Tibial nerve (tissue), 4 donors: ENCODE measurements around the gene COMMD7. TPM values are rescaled to one million over a fixed set of nuclear protein-coding genes. Genes with fewer than 3 reads are reported as not detected.

Source experiments
- DNase-seq, 2 donors: peaks; one replicate each; pipeline ENCODE4 v3.0.0-alpha.2; 2019; ENCODE audit warnings: low spot score in 2 of 2
- H3K27ac ChIP-seq, 4 donors: fragments of 200-600 bp; sonication (generic) in 3 of 4; one replicate each; pipeline ENCODE4 v1.5.1; 2017 to 2019; ENCODE audit warnings: mild to moderate bottlenecking in 1 of 4
- H3K27me3 ChIP-seq, 2 donors: fragments of 200-600 bp; sonication (generic) in 1 of 2; one replicate each; pipeline versions ENCODE4 v1.5.1 to v1.6.0; 2017 to 2019
- H3K36me3 ChIP-seq, 3 donors: fragments of 200-600 bp; sonication (generic); one replicate each; pipeline ENCODE4 v1.5.1; 2018 to 2019
- H3K4me1 ChIP-seq, 4 donors: fragments of 200-600 bp; sonication (generic) in 3 of 4; one replicate each; pipeline ENCODE4 v1.5.1; 2017 to 2019
- H3K4me3 ChIP-seq, 4 donors: fragments of 200-600 bp; sonication (generic) in 3 of 4; one replicate each; pipeline ENCODE4 v1.5.1; 2017 to 2019; ENCODE audit warnings: mild to moderate bottlenecking in 1 of 4, moderate library complexity in 1 of 4
- H3K9me3 ChIP-seq, 4 donors: fragments of 200-600 bp; sonication (generic) in 3 of 4; one replicate each; pipeline ENCODE4 v1.5.1; 2017 to 2019
- CTCF ChIP-seq, 5 experiments: fragments of 200-600 bp in 3 of 5; fragments of 450-650 bp in 2 of 5; sonication (generic) in 3 of 5; IDR thresholded peaks; one replicate each; pipeline ENCODE4 v1.5.1; 2016 to 2019; ENCODE audit warnings: antibody characterized with exemption in 5 of 5, mild to moderate bottlenecking in 3 of 5, moderate library complexity in 2 of 5
- EP300 ChIP-seq, 2 donors: sonication (generic); formaldehyde crosslinking; IDR thresholded peaks; one replicate each; pipeline ENCODE4 v1.6.1; 2017; ENCODE audit warnings: antibody characterized with exemption in 2 of 2, mild to moderate bottlenecking in 1 of 2
- POLR2A ChIP-seq, 2 donors: fragments of 450-650 bp; IDR thresholded peaks; one replicate each; pipeline ENCODE4 v1.6.1; 2017; ENCODE audit warnings: antibody characterized with exemption in 2 of 2, mild to moderate bottlenecking in 2 of 2, moderate library complexity in 2 of 2
- whole genome bisulfite sequencing, 2 donors: methylation state at CpG; one replicate each; pipeline ENCODE4 v1.1.5; 2018; 5-methylcytosine and 5-hydroxymethylcytosine counted together
- total RNA-seq, 4 donors: library from RNA; depleted of rRNA; stranded (reverse); fragments of >200 nt; gene quantifications; one replicate each; pipeline ENCODE4 v1.1.0, GENCODE V29; 2016

COMMD7 gene
- total RNA-seq, 4 donors from 2014 or later: 14.1 to 33.2 (median 17.8) TPM

- TF ChIP-seq EP300 (IDR thresholded peaks at IDR 0.05): no peak
- no peak for TF ChIP-seq CTCF (IDR thresholded peaks at IDR 0.05)
- no peak for TF ChIP-seq POLR2A (IDR thresholded peaks at IDR 0.05)
- 47 to 49% methylated on average over 6 of the region's 6 CpGs for WGBS, 2 donors
- Histone ChIP-seq H3K36me3 (no peaks in the 10 kb centered on the region), H3K27me3 (no peaks in the 10 kb centered on the region), H3K9me3 (no peaks in the 10 kb centered on the region), H3K4me3 (peak overlapping the region; percentile 48 to 80 (median 63)), H3K27ac (no peak overlapping the region), H3K4me1 (peaks cover 0 to 30% (median 16%) of the 10 kb centered on the region in 4 donors)
- no peak for DNase-seq
Measured at GRCh38 chr20:32761417-32761830, 18.2 kb upstream of the COMMD7 start.

- Histone ChIP-seq H3K4me1 (no peaks in the 10 kb centered on the region), H3K9me3 (no peaks in the 10 kb centered on the region), H3K4me3 (no peak overlapping the region), H3K36me3 (no peaks in the 10 kb centered on the region), H3K27ac (no peak overlapping the region), H3K27me3 (no peaks in the 10 kb centered on the region)
- DNase-seq: no peak
- WGBS, 2 donors: 38 to 54% methylated on average over 5 of the region's 5 CpGs
- TF ChIP-seq CTCF (IDR thresholded peaks at IDR 0.05) (no peak), POLR2A (IDR thresholded peaks at IDR 0.05) (no peak), EP300 (IDR thresholded peaks at IDR 0.05) (no peak)
Measured at GRCh38 chr20:32756156-32756555, 12.9 kb upstream of the COMMD7 start.

GRCh38 chr20:32753731-32754130 lies 10.5 kb upstream of the COMMD7 start:
- no peaks in the 10 kb centered on the region for H3K4me1 ChIP-seq
- no peak overlapping the region for H3K27ac ChIP-seq
- no peak for DNase-seq
- H3K36me3 ChIP-seq: no peaks in the 10 kb centered on the region
- TF ChIP-seq POLR2A (IDR thresholded peaks at IDR 0.05) (no peak), EP300 (IDR thresholded peaks at IDR 0.05) (no peak), CTCF (IDR thresholded peaks at IDR 0.05) (no peak)
- no peaks in the 10 kb centered on the region for H3K27me3 ChIP-seq
- no peaks in the 10 kb centered on the region for H3K9me3 ChIP-seq
- 67 to 75% methylated on average over 4 of the region's 4 CpGs for WGBS, 2 donors
- H3K4me3 ChIP-seq: no peak overlapping the region

GRCh38 chr20:32752458-32753250 lies 9.4 kb upstream of the COMMD7 start:
- TF ChIP-seq CTCF (IDR thresholded peaks at IDR 0.05): no peak
- no peak for TF ChIP-seq EP300 (IDR thresholded peaks at IDR 0.05)
- TF ChIP-seq POLR2A (IDR thresholded peaks at IDR 0.05): no peak
- Histone ChIP-seq H3K9me3 (no peaks in the 10 kb centered on the region), H3K4me1 (no peaks in the 10 kb centered on the region), H3K27me3 (no peaks in the 10 kb centered on the region), H3K36me3 (no peaks in the 10 kb centered on the region), H3K4me3 (no peak overlapping the region), H3K27ac (no peak overlapping the region)
- no peak for DNase-seq
- 70% methylated on average over 10 of the region's 10 CpGs for WGBS, 2 donors

- no peak for DNase-seq
- no peak for TF ChIP-seq POLR2A (IDR thresholded peaks at IDR 0.05)
- no peak for TF ChIP-seq CTCF (IDR thresholded peaks at IDR 0.05)
- no peak for TF ChIP-seq EP300 (IDR thresholded peaks at IDR 0.05)
- Histone ChIP-seq H3K27me3 (no peaks in the 10 kb centered on the region), H3K4me3 (no peak overlapping the region), H3K4me1 (no peaks in the 10 kb centered on the region), H3K27ac (no peak overlapping the region), H3K9me3 (no peaks in the 10 kb centered on the region), H3K36me3 (no peaks in the 10 kb centered on the region)
- 87% methylated on average over 6 of the region's 6 CpGs for WGBS, 2 donors
Measured at GRCh38 chr20:32751702-32752457, 8.6 kb upstream of the COMMD7 start.
